Stimulated activated CD8-positive, alpha-beta memory T cell treated with anti-CD3 and anti-CD28 coated beads, Interleukin-15, amount 100 ng/mL, for 1 hour (primary cell): ENCODE results near the gene IRGQ.

Experiments used
- DNase-seq: peaks from one replicate; pipeline ENCODE4 v3.0.0-alpha.2; 2020; ENCODE audit warnings: low read depth

The IRGQ gene

DNA sequence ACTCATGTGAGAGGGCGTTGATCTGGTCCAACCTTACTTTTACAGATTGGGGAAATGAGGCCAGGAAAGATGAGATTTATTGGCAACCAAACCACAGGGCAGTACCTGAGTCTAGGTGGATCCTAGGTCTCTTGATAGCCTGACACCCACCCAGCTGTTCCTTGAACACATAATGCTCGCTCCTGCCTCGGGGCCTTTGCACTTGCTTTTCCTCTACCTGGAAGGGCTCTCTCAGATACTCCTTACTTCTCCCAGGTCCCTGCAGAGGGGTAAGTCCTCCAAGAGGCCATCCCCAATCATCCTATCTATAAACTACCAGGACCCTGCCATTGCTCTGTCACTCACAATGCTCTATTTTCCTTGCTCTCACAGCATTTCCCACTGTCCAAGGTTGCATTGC is 55.6 kb downstream of the IRGQ start:
- DNase-seq, result no peak

DNA sequence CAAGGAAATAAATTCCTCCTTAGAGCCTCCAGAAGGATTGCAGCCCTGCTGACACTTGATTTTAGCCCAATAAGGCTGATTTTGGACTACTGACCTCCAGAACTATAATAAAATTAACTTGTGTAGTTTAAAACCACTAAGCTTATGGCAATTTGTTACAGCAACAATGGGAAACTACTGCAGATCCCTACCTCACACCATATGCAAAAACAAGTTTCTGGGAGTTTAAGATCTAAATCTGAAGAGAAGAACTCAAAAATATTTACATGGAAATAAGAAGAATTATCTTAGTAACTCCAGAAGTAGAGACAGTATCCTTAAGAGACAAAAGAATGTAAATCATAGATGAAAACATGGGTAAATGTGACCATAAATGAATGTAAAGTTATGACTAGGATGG is 57.0 kb downstream of the IRGQ start:
- no peak for DNase-seq

DNA sequence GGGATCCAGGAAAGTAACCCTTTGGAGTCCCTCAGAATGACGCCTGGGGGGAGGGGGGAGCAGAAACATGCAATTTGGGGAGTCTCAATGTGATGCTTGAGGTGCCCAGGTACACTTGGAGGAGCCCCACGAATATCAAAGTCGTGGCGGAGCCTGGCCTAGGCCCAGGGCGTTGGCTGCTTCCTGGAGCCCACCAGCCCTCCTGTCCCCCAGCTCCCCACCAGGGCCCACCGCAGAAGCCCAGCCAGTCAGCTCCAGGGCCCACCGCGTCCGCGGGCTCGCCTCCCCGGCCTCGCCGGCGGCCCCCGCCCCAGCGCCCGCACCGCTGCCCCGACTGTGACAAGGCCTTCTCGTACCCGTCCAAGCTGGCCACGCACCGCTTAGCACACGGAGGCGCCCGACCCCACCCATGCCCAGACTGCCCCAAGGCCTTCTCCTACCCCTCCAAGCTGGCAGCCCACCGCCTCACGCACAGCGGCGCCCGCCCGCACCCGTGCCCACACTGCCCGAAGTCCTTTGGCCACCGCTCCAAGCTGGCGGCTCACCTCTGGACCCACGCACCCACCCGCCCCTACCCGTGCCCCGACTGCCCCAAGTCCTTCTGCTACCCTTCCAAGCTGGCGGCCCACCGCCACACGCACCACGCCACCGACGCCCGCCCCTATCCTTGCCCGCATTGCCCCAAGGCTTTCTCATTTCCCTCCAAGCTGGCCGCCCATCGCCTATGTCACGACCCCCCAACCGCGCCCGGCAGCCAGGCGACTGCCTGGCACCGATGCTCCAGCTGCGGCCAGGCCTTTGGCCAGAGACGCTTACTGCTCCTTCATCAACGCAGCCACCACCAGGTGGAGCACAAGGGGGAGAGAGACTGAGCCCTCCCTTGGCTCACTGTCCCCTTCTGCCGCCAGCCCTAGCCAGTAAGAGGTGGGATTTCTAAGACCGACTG is 60.8 kb downstream of the IRGQ start:
- no peak for DNase-seq
